GM12878 (cell line): ENCODE measurements around the gene CHRM4. TPM values are rescaled to one million over a fixed set of nuclear protein-coding genes. Genes with fewer than 3 reads are reported as not detected.
A peak's percentile ranks its signal among the peaks of the same experiment; 100 is the strongest.

ENCODE experiments used
- BACH1 ChIP-seq: fragments of 450-650 bp; IDR thresholded peaks from 2 replicates; pipeline ENCODE4 v1.6.1; 2017; ENCODE audit warnings: mild to moderate bottlenecking, borderline replicate concordance
- CEBPZ ChIP-seq: fragments of 150-350 bp; IDR thresholded peaks from 2 replicates; pipeline ENCODE4 v1.6.1; 2016; ENCODE audit warnings: low read depth, low read length
- EGR1 ChIP-seq, 2 experiments: IDR thresholded peaks; 1 replicate in 1 of 2; 2 replicates in 1 of 2; pipeline ENCODE4 v1.6.1; 2011 to 2012; ENCODE audit warnings: low read depth in 2 of 2, low read length in 2 of 2, borderline replicate concordance in 1 of 2, mild to moderate bottlenecking in 1 of 2, moderate library complexity in 1 of 2
- EZH2 ChIP-seq: IDR thresholded peaks from 2 replicates; pipeline ENCODE4 v1.6.1; 2012; ENCODE audit warnings: low read depth, mild to moderate bottlenecking, control low read depth, inconsistent platforms, low read length, borderline replicate concordance; ENCODE audit not compliant: control insufficient read depth
- LARP7 ChIP-seq: fragments of 450-650 bp; IDR thresholded peaks from 2 replicates; pipeline ENCODE4 v1.6.1; 2017; ENCODE audit warnings: mild to moderate bottlenecking
- MAX ChIP-seq: IDR thresholded peaks from 2 replicates; pipeline ENCODE4 v1.6.1; 2012; ENCODE audit warnings: low read depth, low read length, improper control_type of control experiment
- MXI1 ChIP-seq: fragments of 150-350 bp; IDR thresholded peaks from 2 replicates; pipeline ENCODE4 v1.6.1; 2011; ENCODE audit warnings: low read depth, mild to moderate bottlenecking, inconsistent platforms, low read length, improper control_type of control experiment
- NBN ChIP-seq: fragments of 450-650 bp; IDR thresholded peaks from 2 replicates; pipeline ENCODE4 v1.6.1; 2016
- NFYA ChIP-seq: IDR thresholded peaks from 2 replicates; pipeline ENCODE4 v1.6.1; 2011; ENCODE audit warnings: low read depth, mild to moderate bottlenecking, low read length, improper control_type of control experiment, borderline replicate concordance
- PAX5 ChIP-seq: IDR thresholded peaks from 2 replicates; pipeline ENCODE4 v1.6.1; 2011; ENCODE audit warnings: low read depth, low read length, borderline replicate concordance
- RFX5 ChIP-seq: IDR thresholded peaks from 2 replicates; pipeline ENCODE4 v1.6.1; 2011; ENCODE audit warnings: low read depth, low read length, improper control_type of control experiment
- SIX5 ChIP-seq: IDR thresholded peaks from 2 replicates; pipeline ENCODE4 v1.6.1; 2011; ENCODE audit warnings: mild to moderate bottlenecking, low read depth, low read length, moderate library complexity; ENCODE audit not compliant: severe bottlenecking
- SMARCA5 ChIP-seq: fragments of 450-650 bp; IDR thresholded peaks from 2 replicates; pipeline ENCODE4 v1.6.1; 2017; ENCODE audit warnings: mild to moderate bottlenecking
- SREBF2 ChIP-seq: IDR thresholded peaks from 2 replicates; pipeline ENCODE4 v1.6.1; 2012; ENCODE audit warnings: mild to moderate bottlenecking, low read length
- WRNIP1 ChIP-seq: IDR thresholded peaks from 2 replicates; pipeline ENCODE4 v1.6.1; 2011; ENCODE audit warnings: low read depth, low read length, improper control_type of control experiment, borderline replicate concordance
- ZBTB40 ChIP-seq: fragments of 450-650 bp; IDR thresholded peaks from 2 replicates; pipeline ENCODE4 v1.6.1; 2016; ENCODE audit warnings: mild to moderate bottlenecking, moderate library complexity, borderline replicate concordance
- ZZZ3 ChIP-seq: IDR thresholded peaks from 2 replicates; pipeline ENCODE4 v1.6.1; 2011; ENCODE audit warnings: low read depth; ENCODE audit not compliant: control insufficient read depth, insufficient read length
- polyA plus RNA-seq, 11 experiments: library from polyadenylated mRNA; depleted of rRNA in 4 of 11; unstranded in 6 of 11; stranded (reverse) in 5 of 11; fragments of >200 nt; fragmentation: Nextera tagmentation in 4 of 11; fragmentation: Illumina TruSeq in 1 of 11; extraction: Ambion mirVana in 4 of 11; extraction: Trizol in 1 of 11; gene quantifications; 1 replicate in 1 of 11; 2 replicates in 10 of 11; pipeline versions ENCODE4 v1.2.1 to v1.2.3, GENCODE V29; 2011 to 2016; ENCODE audit warnings: inconsistent platforms in 2 of 11, missing spikeins in 2 of 11, low read depth in 1 of 11
- total RNA-seq, 4 experiments: library from RNA; depleted of rRNA in 3 of 4; stranded (reverse); fragments of >200 nt in 3 of 4; fragmentation: Illumina TruSeq in 1 of 4; extraction: Trizol in 1 of 4; gene quantifications; 2 replicates each; pipeline versions ENCODE4 v1.2.1 to v1.2.3, GENCODE V29; 2013 to 2021

The CHRM4 gene
- total and polyA plus RNA-seq, 10 of the 15 experiments (the other 5 are each of a cell fraction or from before 2014, with no cell fraction given), result 0.12 to 0.23 (median 0.13) TPM; not detected in 7

DNA sequence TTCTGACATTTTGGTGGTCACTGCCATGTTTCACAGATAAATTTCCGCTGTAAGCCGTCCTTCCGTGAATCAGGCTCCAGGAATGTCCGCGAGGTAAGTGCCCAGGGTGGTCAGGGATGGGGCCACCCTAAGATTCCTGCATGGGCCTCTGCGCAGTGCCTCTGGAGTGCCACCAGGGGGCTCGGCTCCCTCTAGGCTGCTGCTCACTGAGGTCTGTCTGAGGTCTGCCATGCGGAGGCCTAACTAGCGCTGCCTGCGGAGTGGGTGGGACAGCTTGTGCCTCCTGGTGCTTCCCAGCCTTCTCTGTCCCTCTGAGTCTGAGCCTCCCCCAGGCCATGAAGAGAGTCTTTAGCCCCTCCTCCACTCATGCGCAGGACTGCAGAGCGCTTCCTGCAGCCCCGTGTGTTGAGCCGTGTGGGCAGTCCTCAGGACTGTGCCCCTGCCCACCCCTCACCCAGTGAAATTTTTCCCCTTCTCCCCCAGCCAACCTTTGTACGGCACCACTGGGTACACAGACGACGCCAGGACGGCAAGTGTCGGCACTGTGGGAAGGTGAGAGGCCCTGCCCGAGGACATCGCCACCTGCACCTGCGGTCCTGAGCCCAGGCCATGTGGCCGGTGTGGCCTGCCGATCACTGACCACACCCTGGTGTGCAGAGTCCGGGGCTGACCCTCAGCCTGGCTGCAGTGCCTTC lies 22.0 kb downstream of the CHRM4 start (continued):
- TF ChIP-seq CEBPZ (no peak), MXI1 (no peak), LARP7 (no peak), MAX (no peak), SMARCA5 (peak; percentile 40; the same call in 1 of the 2 replicates), RFX5 (no peak), ZBTB40 (no peak), SIX5 (no peak), NBN (no peak), BACH1 (no peak), SREBF2 (no peak), WRNIP1 (no peak), ZZZ3 (no peak), EZH2 (no peak), EGR1 (IDR thresholded peaks at IDR 0.05; ENCODE audit: borderline replicate concordance in 1 of 2, low read depth in 2 of 2, low read length in 2 of 2) (no peak), NFYA (no peak), PAX5 (no peak)
